AG04450 (cell line): ENCODE results near the gene AUP1. TPM values are rescaled to one million over a fixed set of nuclear protein-coding genes. Genes with fewer than 3 reads are reported as not detected.

Experiments
- CTCF ChIA-PET: fragments of 300-600, 350-600 bp; formaldehyde crosslinking; extraction: SDS; loops from one replicate; lab custom pipeline; 2022; ENCODE audit warnings: antibody characterized with exemption, inconsistent platforms; lab: Charles Lee
- POLR2A ChIA-PET: fragments of 350-600 bp; formaldehyde crosslinking; extraction: SDS; loops from one replicate; lab custom pipeline; 2021; ENCODE audit warnings: antibody characterized with exemption, inconsistent platforms; lab: Yijun Ruan, JAX
- DNase-seq: peaks from one replicate; pipeline ENCODE4 v3.0.0-alpha.2; 2011; ENCODE audit warnings: low read depth, low spot score
- H3K27ac ChIP-seq: one replicate; pipeline ENCODE4 v1.5.1; 2012; ENCODE audit warnings: low read depth, low read length, control low read depth
- H3K27me3 ChIP-seq: one replicate; pipeline ENCODE4 v1.6.0; 2012; ENCODE audit warnings: low read length; ENCODE audit not compliant: control insufficient read depth, insufficient read depth
- H3K4me3 ChIP-seq: 2 replicates; pipeline ENCODE4 v1.5.1; 2011; ENCODE audit warnings: mild to moderate bottlenecking, low read depth, low read length, control low read depth
- H3K9me3 ChIP-seq: 2 replicates; pipeline ENCODE4 v1.5.1; 2012; ENCODE audit warnings: low read length; ENCODE audit not compliant: control insufficient read depth, insufficient read depth
- polyA plus RNA-seq: library from polyadenylated mRNA; depleted of rRNA; stranded (reverse); fragments of >200 nt; gene quantifications from 2 replicates; pipeline ENCODE4 v1.2.3, GENCODE V29; 2011
- TF ChIP-seq, protein P1 (sequence below): IDR thresholded peaks from 2 replicates; pipeline ENCODE4 v1.5.1; 2011; ENCODE audit warnings: low read depth, low read length, control low read depth, inconsistent platforms

The AUP1 gene
- polyA plus RNA-seq, 1 experiment = 51.9 TPM

DNA sequence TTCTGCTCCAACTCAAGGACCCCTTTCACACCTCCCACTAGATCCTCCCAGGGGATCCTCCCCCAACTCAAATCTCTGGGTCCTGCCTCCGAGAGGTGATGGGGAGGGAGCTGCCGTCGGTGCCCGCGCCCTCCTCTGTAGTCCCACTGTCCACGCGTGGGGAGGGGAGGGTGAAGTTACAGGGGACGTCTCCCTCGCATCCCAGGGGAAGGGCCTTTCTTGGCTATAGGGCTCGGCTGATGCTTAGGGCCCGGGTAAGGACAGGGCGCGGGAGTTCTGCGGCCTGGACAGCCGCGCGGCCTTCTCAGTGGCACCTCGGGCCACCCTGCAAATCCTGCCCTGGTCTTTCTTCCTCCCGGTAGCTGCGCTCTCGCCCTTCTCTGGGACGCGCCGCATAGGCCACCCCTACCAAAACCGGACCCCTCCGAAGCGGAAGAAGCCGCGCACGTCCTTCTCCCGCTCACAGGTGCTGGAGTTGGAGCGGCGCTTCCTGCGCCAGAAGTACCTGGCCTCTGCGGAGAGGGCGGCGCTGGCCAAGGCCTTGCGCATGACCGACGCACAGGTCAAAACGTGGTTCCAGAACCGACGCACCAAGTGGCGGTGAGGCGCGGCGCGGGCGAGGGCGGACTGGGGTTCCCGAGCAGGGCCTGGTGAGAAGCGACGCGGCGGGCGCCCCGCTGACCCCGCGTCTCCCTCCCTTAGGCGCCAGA lies 14.1 kb downstream of the AUP1 start:
- TF ChIP-seq, protein P1, sequence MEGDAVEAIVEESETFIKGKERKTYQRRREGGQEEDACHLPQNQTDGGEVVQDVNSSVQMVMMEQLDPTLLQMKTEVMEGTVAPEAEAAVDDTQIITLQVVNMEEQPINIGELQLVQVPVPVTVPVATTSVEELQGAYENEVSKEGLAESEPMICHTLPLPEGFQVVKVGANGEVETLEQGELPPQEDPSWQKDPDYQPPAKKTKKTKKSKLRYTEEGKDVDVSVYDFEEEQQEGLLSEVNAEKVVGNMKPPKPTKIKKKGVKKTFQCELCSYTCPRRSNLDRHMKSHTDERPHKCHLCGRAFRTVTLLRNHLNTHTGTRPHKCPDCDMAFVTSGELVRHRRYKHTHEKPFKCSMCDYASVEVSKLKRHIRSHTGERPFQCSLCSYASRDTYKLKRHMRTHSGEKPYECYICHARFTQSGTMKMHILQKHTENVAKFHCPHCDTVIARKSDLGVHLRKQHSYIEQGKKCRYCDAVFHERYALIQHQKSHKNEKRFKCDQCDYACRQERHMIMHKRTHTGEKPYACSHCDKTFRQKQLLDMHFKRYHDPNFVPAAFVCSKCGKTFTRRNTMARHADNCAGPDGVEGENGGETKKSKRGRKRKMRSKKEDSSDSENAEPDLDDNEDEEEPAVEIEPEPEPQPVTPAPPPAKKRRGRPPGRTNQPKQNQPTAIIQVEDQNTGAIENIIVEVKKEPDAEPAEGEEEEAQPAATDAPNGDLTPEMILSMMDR = no peak
- ChIA-PET CTCF (no interaction called here), POLR2A (no interaction called here)
- no peak overlapping the region for H3K27ac ChIP-seq
- H3K4me3 ChIP-seq = no peak overlapping the region
- H3K9me3 ChIP-seq = peaks cover 18% of the 10 kb centered on the region; the same call in 1 of the 2 replicates
- peaks cover 89% of the 10 kb centered on the region for H3K27me3 ChIP-seq
- no peak for DNase-seq

DNA sequence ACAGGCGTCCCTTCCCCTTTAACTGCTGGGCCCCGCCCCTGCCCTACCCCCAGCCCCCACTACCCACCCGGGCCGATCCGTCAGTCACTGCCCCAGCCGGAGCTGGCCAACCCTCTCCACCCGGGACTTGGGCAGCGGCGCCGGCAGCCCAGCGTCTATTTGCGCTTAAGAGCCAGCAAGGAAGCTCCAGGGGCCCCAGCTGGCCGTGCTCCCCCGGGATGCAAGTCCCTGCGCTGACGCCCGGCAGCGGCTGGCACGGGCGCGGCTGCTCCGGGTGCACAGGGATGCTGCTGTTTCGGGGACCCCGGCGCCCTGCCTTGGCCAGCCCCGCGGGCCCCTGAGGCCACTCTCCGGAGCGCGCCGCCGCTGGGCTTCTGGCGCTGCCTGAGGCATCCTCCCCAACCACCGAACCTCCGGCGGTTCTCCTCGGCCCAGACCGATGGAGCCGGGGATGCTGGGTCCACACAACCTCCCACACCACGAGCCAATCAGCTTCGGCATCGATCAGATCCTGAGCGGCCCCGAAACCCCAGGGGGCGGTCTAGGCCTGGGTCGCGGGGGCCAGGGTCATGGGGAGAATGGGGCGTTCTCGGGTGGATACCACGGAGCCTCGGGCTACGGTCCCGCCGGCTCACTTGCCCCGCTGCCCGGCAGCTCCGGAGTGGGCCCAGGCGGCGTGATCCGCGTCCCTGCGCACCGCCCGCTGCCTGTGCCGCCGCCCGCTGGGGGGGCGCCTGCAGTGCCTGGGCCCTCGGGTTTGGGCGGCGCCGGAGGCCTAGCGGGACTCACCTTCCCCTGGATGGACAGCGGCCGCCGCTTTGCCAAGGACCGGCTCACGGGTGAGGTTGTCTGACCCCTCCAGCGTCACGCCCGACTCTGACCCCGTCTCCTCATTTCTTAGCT lies 14.9 kb downstream of the AUP1 start, which contains the start of gene TLX2:
Gene TLX2 (plus strand): TSS at position 83 of the 903 bp plus-strand sequence. CDS start 357 bp downstream, at position 440.
- no peak within 1 kb of the TSS for H3K27ac ChIP-seq
- H3K27me3 ChIP-seq = peaks cover 83% of the 10 kb centered on the region
- ChIA-PET CTCF (no interaction called here), POLR2A (no interaction called here)
- DNase-seq = no peak
- H3K9me3 ChIP-seq = peaks cover 18% of the 10 kb centered on the region; the same call in 1 of the 2 replicates
- TF ChIP-seq, protein P1 = no peak
- H3K4me3 ChIP-seq = no peak within 1 kb of the TSS

- no peak for DNase-seq
- no peak overlapping the region for H3K27ac ChIP-seq
- TF ChIP-seq, protein P1 = no peak
- ChIA-PET CTCF (no interaction called here), POLR2A (no interaction called here)
- no peak overlapping the region for H3K4me3 ChIP-seq
- peaks cover 74% of the 10 kb centered on the region for H3K27me3 ChIP-seq
- H3K9me3 ChIP-seq = peaks cover 18% of the 10 kb centered on the region; the same call in 1 of the 2 replicates
These were observed 15.7 kb downstream of the AUP1 start for GRCh38 chr2:74513605-74514367.

DNA sequence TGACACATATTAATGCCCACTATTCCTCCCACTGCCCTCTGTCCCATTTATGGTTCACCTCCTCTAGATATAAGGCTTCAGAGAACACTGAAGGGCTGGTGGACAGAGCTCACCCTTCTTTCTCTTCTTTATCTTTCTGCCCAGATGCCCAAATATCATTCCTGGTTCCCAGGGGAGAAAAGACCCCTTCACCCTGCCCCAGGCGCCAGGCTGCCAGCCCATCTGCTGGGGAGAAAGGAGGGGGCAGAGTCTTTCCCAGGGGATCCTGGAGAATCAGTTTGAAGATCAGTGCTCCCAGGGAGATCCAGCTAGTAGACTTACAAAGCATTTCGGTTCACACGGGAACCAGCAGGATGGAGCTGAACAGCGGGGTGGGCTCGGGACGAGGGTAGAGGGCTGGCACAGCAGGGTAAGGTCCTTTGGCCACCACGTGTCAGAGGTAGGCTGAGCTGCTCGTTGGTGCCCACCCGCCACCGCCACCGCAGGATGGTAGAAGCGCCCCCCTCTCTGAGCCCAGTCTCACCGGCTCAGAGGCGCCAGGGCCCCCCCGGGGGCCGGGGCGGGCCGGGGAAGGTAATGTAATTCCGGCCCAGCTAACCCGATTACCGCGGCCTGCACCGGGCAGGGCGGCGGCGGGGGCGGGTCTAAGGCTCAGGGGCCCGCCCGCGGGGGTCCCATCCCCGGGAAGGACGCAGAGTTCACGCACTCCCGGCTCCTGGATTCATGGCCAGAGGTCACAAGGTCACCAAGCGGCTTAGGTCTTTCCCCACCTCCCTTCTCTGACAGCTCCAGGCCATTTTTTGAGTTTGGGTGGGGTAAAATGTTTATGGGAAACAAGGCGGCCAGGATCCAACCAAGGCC lies 16.5 kb downstream of the AUP1 start:
- H3K27ac ChIP-seq = no peak overlapping the region
- DNase-seq = no peak
- ChIA-PET CTCF (no interaction called here), POLR2A (no interaction called here)
- peaks cover 18% of the 10 kb centered on the region; the same call in 1 of the 2 replicates for H3K9me3 ChIP-seq
- H3K27me3 ChIP-seq = peaks cover 66% of the 10 kb centered on the region
- TF ChIP-seq, protein P1 = no peak
- H3K4me3 ChIP-seq = no peak overlapping the region
